Esophagus (tissue), 2 donors: ENCODE measurements around the gene BAIAP3. TPM values are rescaled to one million over a fixed set of nuclear protein-coding genes. Genes with fewer than 3 reads are reported as not detected.

ENCODE experiments used
- H3K27ac ChIP-seq, 2 donors: one replicate each; pipeline ENCODE4 v1.5.1; 2013; ENCODE audit warnings: low read depth in 2 of 2, mild to moderate bottlenecking in 2 of 2, inconsistent platforms in 1 of 2, low read length in 1 of 2, moderate library complexity in 1 of 2
- H3K27me3 ChIP-seq, 2 donors: one replicate each; pipeline ENCODE4 v1.6.1; 2013; ENCODE audit warnings: low read length in 2 of 2, control low read depth in 1 of 2, mild to moderate bottlenecking in 1 of 2; ENCODE audit not compliant: insufficient read depth in 2 of 2, control insufficient read depth in 1 of 2
- H3K36me3 ChIP-seq, 2 donors: one replicate each; pipeline ENCODE4 v1.6.1; 2013; ENCODE audit warnings: low read length in 1 of 2; ENCODE audit not compliant: control insufficient read depth in 2 of 2, insufficient read depth in 2 of 2
- H3K4me1 ChIP-seq, 2 donors: one replicate each; pipeline ENCODE4 v1.6.1; 2013; ENCODE audit warnings: low read length in 1 of 2; ENCODE audit not compliant: control insufficient read depth in 2 of 2, insufficient read depth in 2 of 2
- H3K4me3 ChIP-seq, 2 donors: one replicate each; pipeline ENCODE4 v1.5.1; 2013; ENCODE audit warnings: low read length in 2 of 2, mild to moderate bottlenecking in 2 of 2, low read depth in 1 of 2, moderate library complexity in 1 of 2
- H3K9me3 ChIP-seq, 2 donors: one replicate each; pipeline ENCODE4 v1.6.1; 2013; ENCODE audit warnings: mild to moderate bottlenecking in 2 of 2, low read depth in 1 of 2, low read length in 1 of 2, moderate library complexity in 1 of 2; ENCODE audit not compliant: control insufficient read depth in 2 of 2, insufficient read depth in 1 of 2
- WGBS, 2 donors: extraction: QIAGEN DNeasy Blood & Tissue Kit; methylation state at CpG; one replicate each; pipeline ENCODE4 v1.1.7; 2013; 5-methylcytosine and 5-hydroxymethylcytosine counted together
- polyA plus RNA-seq, 2 donors: library from polyadenylated mRNA; stranded (reverse); fragments of 200-250 nt; gene quantifications; one replicate each; pipeline ENCODE4 v1.2.3, GENCODE V29; 2013
- donor health status: healthy with polysubstance abuse.
- donor health status: Bipolar disorder and iron deficiency.

Gene BAIAP3
- polyA plus RNA-seq, 2 donors, result 1.2 to 2.7 TPM

GRCh38 chr16:1349951-1350350, 16.5 kb downstream of the BAIAP3 start:
- 91 to 93% methylated on average over 13 to 17 of the region's 17 CpGs for WGBS, 2 donors
- Histone ChIP-seq H3K9me3 (no peaks in the 10 kb centered on the region), H3K4me3 (no peak overlapping the region), H3K27me3 (no peaks in the 10 kb centered on the region), H3K27ac (no peak overlapping the region), H3K4me1 (peaks cover 0 to 22% of the 10 kb centered on the region in 2 donors), H3K36me3 (peaks cover 0 to 17% of the 10 kb centered on the region in 2 donors)

GRCh38 chr16:1350691-1351090, 17.2 kb downstream of the BAIAP3 start:
- peaks cover 0 to 17% of the 10 kb centered on the region in 2 donors for H3K36me3 ChIP-seq
- peaks cover 0 to 22% of the 10 kb centered on the region in 2 donors for H3K4me1 ChIP-seq
- no peak overlapping the region for H3K27ac ChIP-seq
- no peaks in the 10 kb centered on the region for H3K9me3 ChIP-seq
- H3K4me3 ChIP-seq, result peak overlapping the region; percentile 78 to 83
- 71 to 80% methylated on average over 19 of the region's 19 CpGs for WGBS, 2 donors
- H3K27me3 ChIP-seq, result no peaks in the 10 kb centered on the region

- H3K4me3 ChIP-seq, result peak overlapping the region; percentile 78 to 83
- peak overlapping the region; percentile 22 to 51 for H3K27ac ChIP-seq
- 1% methylated on average over 24 to 35 of the region's 35 CpGs for WGBS, 2 donors
- H3K36me3 ChIP-seq, result peaks cover 0 to 17% of the 10 kb centered on the region in 2 donors
- H3K27me3 ChIP-seq, result no peaks in the 10 kb centered on the region
- H3K9me3 ChIP-seq, result no peaks in the 10 kb centered on the region
- peaks cover 0 to 26% of the 10 kb centered on the region in 2 donors for H3K4me1 ChIP-seq
These were observed 17.8 kb downstream of the BAIAP3 start for GRCh38 chr16:1351215-1351581.

- Histone ChIP-seq H3K27me3 (no peaks in the 10 kb centered on the region), H3K9me3 (no peaks in the 10 kb centered on the region), H3K36me3 (peaks cover 0 to 17% of the 10 kb centered on the region in 2 donors), H3K4me1 (peaks cover 0 to 29% of the 10 kb centered on the region in 2 donors), H3K4me3 (peak within 1 kb of the TSS; percentile 78 to 83), H3K27ac (peak within 1 kb of the TSS; percentile 22 to 51)
- 0% methylated on average over 87 to 98 of the region's 98 CpGs for WGBS, 2 donors
These were observed 18.3 kb downstream of the BAIAP3 start, which contains the start of the genes GNPTG and TSR3 for GRCh38 chr16:1351582-1352362. TSS of gene GNPTG (plus strand) at chr16:1351931. CDS start at chr16:1351966, 35 bp downstream. TSS of gene TSR3 (minus strand) at chr16:1351878. CDS start at chr16:1351804, 74 bp downstream.

GRCh38 chr16:1354815-1355540, 21.5 kb downstream of the BAIAP3 start:
- Histone ChIP-seq H3K27me3 (no peaks in the 10 kb centered on the region), H3K36me3 (peaks cover 0 to 3% of the 10 kb centered on the region in 2 donors), H3K4me3 (no peak overlapping the region), H3K4me1 (peaks cover 0 to 21% of the 10 kb centered on the region in 2 donors), H3K9me3 (no peaks in the 10 kb centered on the region), H3K27ac (no peak overlapping the region)
- 75 to 80% methylated on average over 49 of the region's 49 CpGs for WGBS, 2 donors

- no peaks in the 10 kb centered on the region for H3K9me3 ChIP-seq
- no peaks in the 10 kb centered on the region for H3K27me3 ChIP-seq
- no peak overlapping the region for H3K27ac ChIP-seq
- H3K4me3 ChIP-seq, result no peak overlapping the region
- 81% methylated on average over 15 of the region's 15 CpGs for WGBS, 2 donors
- peaks cover 0 to 19% of the 10 kb centered on the region in 2 donors for H3K4me1 ChIP-seq
- peaks cover 0 to 3% of the 10 kb centered on the region in 2 donors for H3K36me3 ChIP-seq
These were observed 22.1 kb downstream of the BAIAP3 start for GRCh38 chr16:1355591-1355990.

GRCh38 chr16:1356061-1356900, 22.8 kb downstream of the BAIAP3 start:
- H3K9me3 ChIP-seq, result no peaks in the 10 kb centered on the region
- peaks cover 0 to 14% of the 10 kb centered on the region in 2 donors for H3K4me1 ChIP-seq
- no peak overlapping the region for H3K27ac ChIP-seq
- H3K27me3 ChIP-seq, result no peaks in the 10 kb centered on the region
- peaks cover 0 to 7% of the 10 kb centered on the region in 2 donors for H3K36me3 ChIP-seq
- 75 to 78% methylated on average over 31 to 33 of the region's 33 CpGs for WGBS, 2 donors
- H3K4me3 ChIP-seq, result no peak overlapping the region

- no peak overlapping the region for H3K4me3 ChIP-seq
- 66 to 75% methylated on average over 18 to 19 of the region's 19 CpGs for WGBS, 2 donors
- peaks cover 0 to 20% of the 10 kb centered on the region in 2 donors for H3K36me3 ChIP-seq
- H3K27ac ChIP-seq, result no peak overlapping the region
- H3K9me3 ChIP-seq, result no peaks in the 10 kb centered on the region
- no peaks in the 10 kb centered on the region for H3K27me3 ChIP-seq
- H3K4me1 ChIP-seq, result peaks cover 0 to 11% of the 10 kb centered on the region in 2 donors
These were observed 24.6 kb downstream of the BAIAP3 start for GRCh38 chr16:1357906-1358566.
